GM23338 (cell line): Measurements from ENCODE around the gene SMURF1. TPM values are rescaled to one million over a fixed set of nuclear protein-coding genes. Genes with fewer than 3 reads are reported as not detected.

Source experiments
- ATAC-seq: fragments of 200-7000 bp; cut with Tn5 transposase; 3 replicates; pipeline ENCODE4 v1.9.1; 2020
- DNase-seq: peaks from one replicate; pipeline ENCODE4 v3.0.0-alpha.2; 2015; ENCODE audit warnings: low spot score
- H2AFZ ChIP-seq: fragments of 200-600 bp; sonication (generic); 2 replicates; pipeline ENCODE4 v1.8.0; 2016; ENCODE audit warnings: antibody characterized with exemption, mild to moderate bottlenecking, moderate library complexity
- H3F3A ChIP-seq: fragments of 200-600 bp; sonication (generic); replicated peaks from 2 replicates; pipeline ENCODE4 v1.8.0; 2017; ENCODE audit warnings: antibody characterized with exemption, mixed run types, low read depth
- H3K27ac ChIP-seq: fragments of 200-600 bp; sonication (generic); 2 replicates; pipeline ENCODE4 v1.6.1; 2016; ENCODE audit warnings: low read depth
- H3K27me3 ChIP-seq: fragments of 200-600 bp; sonication (generic); 2 replicates; pipeline ENCODE4 v1.8.0; 2016; ENCODE audit warnings: mild to moderate bottlenecking, mixed run types, moderate library complexity; ENCODE audit not compliant: insufficient read depth
- H3K36me3 ChIP-seq: fragments of 200-600 bp; sonication (generic); 2 replicates; pipeline ENCODE4 v1.8.0; 2016; ENCODE audit warnings: mild to moderate bottlenecking; ENCODE audit not compliant: insufficient read depth
- H3K4me1 ChIP-seq: fragments of 200-600 bp; sonication (generic); 2 replicates; pipeline ENCODE4 v1.8.0; 2016; ENCODE audit warnings: mild to moderate bottlenecking, moderate library complexity; ENCODE audit not compliant: insufficient read depth
- H3K4me2 ChIP-seq: fragments of 200-600 bp; sonication (generic); 2 replicates; pipeline ENCODE4 v1.7.1; 2017; ENCODE audit warnings: mixed run types
- H3K4me3 ChIP-seq: fragments of 200-600 bp; sonication (generic); 2 replicates; pipeline ENCODE4 v1.6.1; 2016; ENCODE audit warnings: mixed run types
- H3K79me2 ChIP-seq: fragments of 200-600 bp; sonication (generic); replicated peaks from 2 replicates; pipeline ENCODE4 v1.8.0; 2017; ENCODE audit warnings: mild to moderate bottlenecking; ENCODE audit not compliant: insufficient read depth
- H3K9me2 ChIP-seq: fragments of 200-600 bp; sonication (generic); 2 replicates; pipeline ENCODE4 v1.8.0; 2017; ENCODE audit not compliant: insufficient read depth
- H4K20me1 ChIP-seq: fragments of 200-600 bp; sonication (generic); replicated peaks from 2 replicates; pipeline ENCODE4 v1.8.0; 2017; ENCODE audit warnings: mild to moderate bottlenecking; ENCODE audit not compliant: insufficient read depth
- H3K27ac Mint-ChIP-seq: 2 replicates; pipeline ENCODE4 v1.8.0; 2020; ENCODE audit warnings: inconsistent platforms, mild to moderate bottlenecking, moderate library complexity, mixed read lengths
- H3K27me3 Mint-ChIP-seq: 3 replicates; pipeline ENCODE4 v1.8.0; 2022; ENCODE audit warnings: low read depth, mild to moderate bottlenecking, moderate library complexity, mixed read lengths, inconsistent platforms; ENCODE audit not compliant: insufficient read depth, poor library complexity
- H3K36me3 Mint-ChIP-seq: 3 replicates; pipeline ENCODE4 v1.8.0; 2021; ENCODE audit warnings: low read depth, mild to moderate bottlenecking, inconsistent platforms, moderate library complexity, mixed read lengths
- H3K4me1 Mint-ChIP-seq: 3 replicates; pipeline ENCODE4 v1.8.0; 2020; ENCODE audit warnings: mild to moderate bottlenecking, inconsistent platforms, mixed read lengths
- H3K4me3 Mint-ChIP-seq: 3 replicates; pipeline ENCODE4 v1.8.0; 2021; ENCODE audit warnings: moderate library complexity, mild to moderate bottlenecking, inconsistent platforms, mixed read lengths
- H3K9me3 Mint-ChIP-seq: 3 replicates; pipeline ENCODE4 v1.8.0; 2020; ENCODE audit warnings: moderate library complexity, mild to moderate bottlenecking, inconsistent platforms, mixed read lengths
- CREB1 ChIP-seq: fragments of 250-450 bp; sonication (Bioruptor Pico); IDR thresholded peaks from 2 replicates; pipeline ENCODE4 v1.5.0; 2020; ENCODE audit warnings: low read depth, mild to moderate bottlenecking, moderate library complexity
- CTCF ChIP-seq, 2 experiments: fragments of 200-600 bp in 1 of 2; sonication (generic) in 1 of 2; conservative IDR thresholded peaks; 2 replicates each; pipeline versions ENCODE4 v1.5.1 to v1.6.1; 2016 to 2017; ENCODE audit warnings: antibody characterized with exemption in 2 of 2, low read depth in 2 of 2, mild to moderate bottlenecking in 2 of 2, moderate library complexity in 1 of 2
- ETS1 ChIP-seq: IDR thresholded peaks from 2 replicates; pipeline ENCODE4 v1.6.1; 2016; ENCODE audit warnings: antibody characterized with exemption
- EZH2 ChIP-seq: fragments of 200-600 bp; sonication (generic); IDR thresholded peaks from one replicate; pipeline ENCODE4 v1.8.0; 2017; ENCODE audit warnings: antibody characterized with exemption, mild to moderate bottlenecking, low read depth; ENCODE audit not compliant: unreplicated experiment
- EZH2phosphoT487 ChIP-seq: fragments of 200-600 bp; sonication (generic); IDR thresholded peaks from one replicate; pipeline ENCODE4 v1.8.1; 2018; ENCODE audit warnings: antibody characterized with exemption; ENCODE audit not compliant: unreplicated experiment
- JUNB ChIP-seq: IDR thresholded peaks from one replicate; pipeline ENCODE4 v1.6.1; 2016; ENCODE audit warnings: antibody characterized with exemption; ENCODE audit not compliant: unreplicated experiment
- POLR2AphosphoS5 ChIP-seq: IDR thresholded peaks from 2 replicates; pipeline ENCODE4 v1.6.1; 2016; ENCODE audit warnings: antibody characterized with exemption, low read depth
- REST ChIP-seq: IDR thresholded peaks from one replicate; pipeline ENCODE4 v1.6.1; 2018; ENCODE audit warnings: antibody characterized with exemption; ENCODE audit not compliant: unreplicated experiment
- STAT1 ChIP-seq: IDR thresholded peaks from one replicate; pipeline ENCODE4 v1.6.1; 2016; ENCODE audit warnings: antibody characterized with exemption; ENCODE audit not compliant: unreplicated experiment
- ZNF114 ChIP-seq: fragments of 250-450 bp; sonication (Bioruptor Pico); IDR thresholded peaks from 2 replicates; pipeline ENCODE4 v1.5.0; 2020; ENCODE audit warnings: mild to moderate bottlenecking, moderate library complexity
- ZNF331 ChIP-seq: fragments of 250-450 bp; sonication (Bioruptor Pico); IDR thresholded peaks from 2 replicates; pipeline ENCODE4 v1.5.0; 2020; ENCODE audit warnings: low read depth, mild to moderate bottlenecking, moderate library complexity
- polyA plus RNA-seq: library from polyadenylated mRNA; unstranded; fragments of >200 nt; fragmentation: Nextera tagmentation; extraction: Ambion mirVana; gene quantifications from 2 replicates; pipeline ENCODE4 v1.2.1, GENCODE V29; 2016
- total RNA-seq: library from RNA; depleted of rRNA; stranded (reverse); fragments of >200 nt; shearing (Covaris generic); gene quantifications from 2 replicates; pipeline ENCODE4 v1.2.3, GENCODE V29; 2014

SMURF1 gene
- total and polyA plus RNA-seq, 2 experiments from 2014 or later: 5.8 to 23.9 TPM

DNA sequence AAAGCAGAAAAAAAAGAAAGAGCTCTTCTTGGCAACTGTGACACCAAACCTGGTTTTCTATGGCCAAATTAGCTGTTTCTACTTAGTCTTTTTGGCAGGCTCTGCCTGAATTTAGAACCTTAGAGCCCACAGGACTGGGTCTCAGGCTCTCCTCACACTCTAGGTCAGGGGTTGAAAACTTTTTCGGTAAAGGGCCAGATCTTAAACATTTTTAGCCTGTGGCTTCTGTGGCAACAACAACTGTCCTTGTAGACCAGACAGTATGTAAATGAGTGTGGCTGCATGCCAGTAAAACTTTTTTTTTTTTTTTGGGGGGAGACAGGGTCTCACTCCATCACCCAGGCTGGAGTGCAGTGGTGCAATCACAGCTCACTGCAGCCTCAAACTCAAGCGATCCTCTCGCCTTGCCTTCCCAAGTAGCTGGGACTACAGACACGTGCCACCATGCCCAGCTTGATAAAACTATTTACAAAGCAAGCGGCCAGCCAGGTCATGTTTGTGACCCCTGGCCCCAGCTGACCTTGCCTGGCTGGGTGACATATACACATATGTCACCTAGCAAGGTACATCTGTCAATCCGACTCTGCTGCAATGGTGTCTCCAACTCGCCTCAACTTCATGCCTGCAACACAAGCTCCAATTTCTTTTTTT is 46.6 kb upstream of the SMURF1 start (continued):
- no peak for TF ChIP-seq CTCF (conservative IDR thresholded peaks at IDR 0.05; ENCODE audit: low read depth in 2 of 2)
- TF ChIP-seq REST: no peak
- no peak for TF ChIP-seq ZNF331 (CRISPR knock-in tag)
- no peak for TF ChIP-seq STAT1
- no peak for TF ChIP-seq CREB1 (CRISPR knock-in tag)
- TF ChIP-seq EZH2: no peak
- TF ChIP-seq ETS1: no peak
- no peak for TF ChIP-seq JUNB
- TF ChIP-seq POLR2AphosphoS5: no peak
- no peak for TF ChIP-seq EZH2phosphoT487

- no peaks in the 10 kb centered on the region for H4K20me1 ChIP-seq
- no peak overlapping the region for H3K4me2 ChIP-seq
- no peaks in the 10 kb centered on the region for H3K79me2 ChIP-seq
- no peaks in the 10 kb centered on the region for H3K27me3 ChIP-seq
- H3F3A ChIP-seq: no peaks in the 10 kb centered on the region
- ATAC-seq: no peak
- H3K4me1 ChIP-seq: no peaks in the 10 kb centered on the region
- no peak for DNase-seq
- TF ChIP-seq REST: no peak
- TF ChIP-seq POLR2AphosphoS5: no peak
- no peak for TF ChIP-seq ETS1
- TF ChIP-seq JUNB: no peak
- no peak for TF ChIP-seq ZNF114 (CRISPR knock-in tag)
- no peak for TF ChIP-seq EZH2phosphoT487
- TF ChIP-seq CTCF (conservative IDR thresholded peaks at IDR 0.05; ENCODE audit: low read depth in 2 of 2): no peak
- Mint-ChIP-seq H3K4me3 (no peak overlapping the region), H3K9me3 (no peaks in the 10 kb centered on the region), H3K4me1 (no peaks in the 10 kb centered on the region; the same call in 2 of the 3 replicates), H3K27ac (no peak overlapping the region), H3K36me3 (no peaks in the 10 kb centered on the region), H3K27me3 (peaks cover 10% of the 10 kb centered on the region)
- H3K4me3 ChIP-seq: no peak overlapping the region
- no peak overlapping the region for H3K27ac ChIP-seq
- H3K9me2 ChIP-seq: no peaks in the 10 kb centered on the region
- H3K36me3 ChIP-seq: no peaks in the 10 kb centered on the region
- no peak overlapping the region for H2AFZ ChIP-seq
Observed at GRCh38 chr7:99189222-99189621, 45.3 kb upstream of the SMURF1 start.
